ENCODE results near the gene GALNT18. TPM values are rescaled to one million over a fixed set of nuclear protein-coding genes. Genes with fewer than 3 reads are reported as not detected.

Gene GALNT18
- total and polyA plus RNA-seq, 2 of the 4 experiments (the other 2 are of a cell fraction): 9.5 to 11.3 TPM

DNA sequence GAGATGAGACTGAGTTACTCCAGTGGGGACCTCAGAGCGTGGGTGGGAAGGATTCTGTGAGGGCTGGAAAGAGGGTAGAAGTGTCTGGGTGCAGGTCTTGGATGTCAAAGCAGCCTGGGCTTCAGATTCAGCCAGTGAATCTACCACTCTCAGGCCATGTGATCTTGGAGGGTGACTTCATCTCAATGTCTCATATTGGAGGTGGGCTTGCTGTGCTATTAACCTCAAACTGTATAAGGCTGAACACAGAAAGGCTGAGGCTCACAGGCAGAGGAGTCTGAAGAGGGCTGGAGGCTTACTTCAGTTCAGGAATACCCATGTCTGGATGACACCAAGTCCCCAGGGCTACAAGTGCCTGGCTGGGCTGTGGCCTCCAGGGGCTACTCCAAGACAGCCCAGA is 332.1 kb downstream of the GALNT18 start:
- no TSS peak for BruUV-seq (replicated peaks)
- Histone ChIP-seq H4K8ac (ENCODE audit: low read depth in 2 of 2, low read length in 2 of 2) (no peak overlapping the region), H2BK5ac (ENCODE audit: low read depth, low read length, poor library complexity, severe bottlenecking) (no peak overlapping the region), H3K18ac (ENCODE audit: low read depth, low read length) (no peak overlapping the region), H3K4ac (ENCODE audit: low read depth, low read length) (no peak overlapping the region), H3K27ac (ENCODE audit: insufficient read depth, low read length) (no peak overlapping the region), H3K4me1 (ENCODE audit: control insufficient read depth, insufficient read depth, low read length) (no peaks in the 10 kb centered on the region), H3K9me3 (ENCODE audit: control insufficient read depth, insufficient read depth, low read length) (no peaks in the 10 kb centered on the region), H3K14ac (replicated peaks; ENCODE audit: low read depth, low read length) (no peak overlapping the region), H3K79me1 (ENCODE audit: low read depth in 1 of 2, low read length in 2 of 2) (no peaks in the 10 kb centered on the region), H3K9me1 (ENCODE audit: insufficient read depth, low read length) (no peaks in the 10 kb centered on the region), H3K4me3 (ENCODE audit: insufficient read depth, low read depth, low read length) (no peak overlapping the region), H3K23ac (ENCODE audit: low read depth, low read length) (no peak overlapping the region), H2AFZ (replicated peaks; ENCODE audit: low read length, poor library complexity) (no peak overlapping the region), H3K36me3 (ENCODE audit: control insufficient read depth, insufficient read depth, low read length) (no peaks in the 10 kb centered on the region), H3K56ac (ENCODE audit: extremely low read depth, insufficient read depth, low read length) (no peak overlapping the region), H4K91ac (ENCODE audit: insufficient read depth, low read depth, low read length) (no peak overlapping the region), H2AK5ac (ENCODE audit: low read depth, low read length) (no peak overlapping the region), H3K9ac (ENCODE audit: low read depth, low read length) (no peak overlapping the region), H4K5ac (ENCODE audit: low read depth, low read length) (no peak overlapping the region), H3K27me3 (ENCODE audit: control insufficient read depth, insufficient read depth, low read length) (peaks cover 20% of the 10 kb centered on the region), H4K20me1 (ENCODE audit: insufficient read depth, low read length) (no peaks in the 10 kb centered on the region), H2AK9ac (replicated peaks; ENCODE audit: low read depth, low read length, poor library complexity) (no peak overlapping the region), H2BK15ac (ENCODE audit: low read depth, low read length) (no peak overlapping the region), H2BK20ac (ENCODE audit: low read depth, low read length) (no peak overlapping the region), H3K4me2 (ENCODE audit: low read depth, low read length) (no peak overlapping the region), H2BK120ac (ENCODE audit: low read depth, low read length) (no peak overlapping the region)
- ChIA-PET POLR2A (ENCODE audit: unreplicated experiment) (no interaction called here), CTCF (no interaction called here)
- WGBS, 2 experiments (ENCODE audit: extremely low coverage in 2 of 2, insufficient read length in 1 of 2): 60% methylated on average over 1 of the region's 1 CpG; no CpG with 5 or more reads in 1 of the 2 experiments
- dilution Hi-C loops (cut with HindIII; ENCODE audit: low sequenced_read_pairs, unreplicated experiment): no loop called here
- in situ Hi-C loops (cut with MboI; ENCODE audit: low sequenced_read_pairs): no loop called here
- intact Hi-C loops (cut with micrococcal nuclease): no loop called here
- no peak for TF ChIP-seq MAZ (IDR thresholded peaks at IDR 0.05; ENCODE audit: borderline replicate concordance, low read depth, low read length)
- TF ChIP-seq BHLHE40 (IDR thresholded peaks at IDR 0.05; ENCODE audit: low read depth, low read length): no peak
- TF ChIP-seq MAFK (IDR thresholded peaks at IDR 0.05; ENCODE audit: low read depth, low read length): no peak
- no peak for TF ChIP-seq RFX5 (IDR thresholded peaks at IDR 0.05; ENCODE audit: low read depth, low read length)
- no peak for TF ChIP-seq CEBPB (IDR thresholded peaks at IDR 0.05; ENCODE audit: low read depth, low read length)
- TF ChIP-seq RAD21 (IDR thresholded peaks at IDR 0.05; ENCODE audit: low read length): no peak
- TF ChIP-seq, protein P1, sequence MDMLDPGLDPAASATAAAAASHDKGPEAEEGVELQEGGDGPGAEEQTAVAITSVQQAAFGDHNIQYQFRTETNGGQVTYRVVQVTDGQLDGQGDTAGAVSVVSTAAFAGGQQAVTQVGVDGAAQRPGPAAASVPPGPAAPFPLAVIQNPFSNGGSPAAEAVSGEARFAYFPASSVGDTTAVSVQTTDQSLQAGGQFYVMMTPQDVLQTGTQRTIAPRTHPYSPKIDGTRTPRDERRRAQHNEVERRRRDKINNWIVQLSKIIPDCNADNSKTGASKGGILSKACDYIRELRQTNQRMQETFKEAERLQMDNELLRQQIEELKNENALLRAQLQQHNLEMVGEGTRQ (IDR thresholded peaks at IDR 0.05; ENCODE audit: low read depth, low read length): no peak
- TF ChIP-seq FOS (IDR thresholded peaks at IDR 0.05; ENCODE audit: low read depth, low read length): no peak
- ATAC-seq (ENCODE audit: low read depth) (no peak), DNase-seq (no peak)

All from IMR-90 (cell line).